Activated naive CD8-positive, alpha-beta T cell treated with anti-CD3 and anti-CD28 coated beads, Interleukin-2, amount 50 U/mL, for 24 hours (primary cell): ENCODE measurements around the gene BAG5.
"Not testable (repeated sequence)": the region's sequence is repeated elsewhere in the genome, so short reads cannot be mapped to it uniquely, and the experiment has no call there.

Experiments used
- ATAC-seq: fragments of 150-1000 bp; cut with Tn5 transposase; one replicate; pipeline ENCODE4 v1.10.0; 2021
- DNase-seq: peaks from one replicate; pipeline ENCODE4 v3.0.0; 2021
- H3K27ac Mint-ChIP-seq: one replicate; pipeline ENCODE4 v1.8.0; 2021; ENCODE audit warnings: mild to moderate bottlenecking, mixed read lengths
- H3K27me3 Mint-ChIP-seq: one replicate; pipeline ENCODE4 v1.8.0; 2021; ENCODE audit warnings: mixed read lengths
- H3K36me3 Mint-ChIP-seq: one replicate; pipeline ENCODE4 v1.8.0; 2021; ENCODE audit warnings: low read depth, mixed read lengths
- H3K4me1 Mint-ChIP-seq: one replicate; pipeline ENCODE4 v1.8.0; 2021; ENCODE audit warnings: mixed read lengths
- H3K4me3 Mint-ChIP-seq: one replicate; pipeline ENCODE4 v1.8.0; 2021; ENCODE audit warnings: mild to moderate bottlenecking, moderate library complexity, mixed read lengths
- H3K9me3 Mint-ChIP-seq: one replicate; pipeline ENCODE4 v1.8.0; 2021; ENCODE audit warnings: mixed read lengths

Gene BAG5

GRCh38 chr14:103528587-103529382 is 33.7 kb downstream of the BAG5 start, which contains the start of gene TRMT61A:
Gene TRMT61A (plus strand): TSS chr14:103529196. CDS start chr14:103529979, 783 bp downstream.
- peaks cover 40% of the 10 kb centered on the region for H3K4me1 Mint-ChIP-seq
- peak within 1 kb of the TSS; percentile 97 for H3K27ac Mint-ChIP-seq
- no peaks in the 10 kb centered on the region for H3K9me3 Mint-ChIP-seq
- H3K36me3 Mint-ChIP-seq: peaks cover 6% of the 10 kb centered on the region
- peak within 1 kb of the TSS; percentile 95 for H3K4me3 Mint-ChIP-seq
- H3K27me3 Mint-ChIP-seq: peaks cover 4% of the 10 kb centered on the region
- DNase-seq: peak; percentile 82
- ATAC-seq: peak; percentile 34

- Mint-ChIP-seq H3K36me3 (peaks cover 6% of the 10 kb centered on the region), H3K4me1 (peaks cover 41% of the 10 kb centered on the region), H3K27ac (peak overlapping the region; percentile 92), H3K27me3 (peaks cover 9% of the 10 kb centered on the region), H3K4me3 (peak overlapping the region; percentile 95), H3K9me3 (no peaks in the 10 kb centered on the region)
- no peak for DNase-seq
- ATAC-seq: no peak
Measured at GRCh38 chr14:103528146-103528586, 34.3 kb downstream of the BAG5 start.

DNA sequence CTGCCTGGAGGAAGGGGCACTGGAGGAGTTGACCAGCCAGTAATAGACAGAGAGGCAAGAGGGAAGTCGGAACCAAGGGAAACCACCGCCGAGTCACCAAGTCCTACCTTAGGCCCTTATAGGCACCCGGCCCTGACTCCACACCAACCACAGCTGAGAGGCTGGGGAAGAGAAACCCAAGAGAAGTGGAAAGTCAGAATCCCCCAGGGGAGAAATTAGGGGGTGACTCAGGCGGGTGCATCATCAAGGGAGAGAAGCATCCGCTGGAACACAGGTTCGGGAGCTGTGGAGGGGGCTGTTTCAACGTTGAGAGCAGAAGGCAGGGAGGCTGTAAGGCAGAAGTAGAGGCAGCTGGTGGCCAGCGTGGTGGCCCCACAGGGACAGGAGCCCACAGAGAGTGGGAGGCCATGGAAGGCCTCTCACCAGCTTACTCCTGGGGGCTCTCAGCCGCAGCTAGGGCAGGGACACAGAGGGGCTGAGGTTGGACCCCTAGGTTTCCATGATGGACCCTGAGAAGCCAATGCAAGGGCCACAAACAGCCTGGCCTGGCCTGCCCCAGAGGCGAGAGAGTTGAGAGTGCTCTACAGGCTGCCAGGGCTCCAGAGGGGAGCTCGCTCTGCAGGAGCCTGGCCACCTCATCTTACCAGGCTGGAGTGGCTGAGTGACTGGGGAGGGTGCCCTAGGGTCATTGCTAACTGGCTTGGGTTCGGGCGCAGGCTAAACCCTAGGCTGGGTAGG is 34.9 kb downstream of the BAG5 start:
- ATAC-seq: peak; percentile 88
- H3K4me1 Mint-ChIP-seq: peaks cover 41% of the 10 kb centered on the region

DNA sequence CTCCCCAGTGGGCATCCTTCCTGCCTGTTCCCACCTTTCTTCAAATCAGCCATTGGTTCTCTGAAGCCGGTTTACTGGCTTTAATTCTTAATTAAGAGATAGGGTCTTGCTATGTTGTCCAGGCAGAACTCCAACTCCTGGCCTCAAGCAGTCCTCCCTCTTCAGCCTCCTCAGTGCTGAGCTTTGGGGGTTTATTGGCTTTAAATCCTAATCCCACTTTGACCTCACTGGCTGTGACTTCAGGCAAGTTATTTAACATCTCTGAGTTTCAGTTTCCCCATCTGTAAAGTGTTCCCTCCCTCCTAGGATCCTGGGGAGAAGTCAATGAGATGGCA is 35.6 kb downstream of the BAG5 start:
- peaks cover 6% of the 10 kb centered on the region for H3K36me3 Mint-ChIP-seq
- no peak for DNase-seq
- no peak for ATAC-seq
- peak overlapping the region; percentile 95 for H3K4me3 Mint-ChIP-seq
- peak overlapping the region; percentile 73 for H3K27ac Mint-ChIP-seq
- peaks cover 9% of the 10 kb centered on the region for H3K27me3 Mint-ChIP-seq
- H3K4me1 Mint-ChIP-seq: peaks cover 41% of the 10 kb centered on the region
- H3K9me3 Mint-ChIP-seq: no peaks in the 10 kb centered on the region

More for the DNA sequence above, 34.9 kb downstream of the BAG5 start:
- Mint-ChIP-seq H3K36me3 (peaks cover 6% of the 10 kb centered on the region), H3K4me3 (peak overlapping the region; percentile 95), H3K9me3 (no peaks in the 10 kb centered on the region), H3K27ac (peak overlapping the region; percentile 73), H3K27me3 (peaks cover 9% of the 10 kb centered on the region)
- DNase-seq: peak; percentile 67

GRCh38 chr14:103526247-103526913 is 36.1 kb downstream of the BAG5 start:
- ATAC-seq: no peak
- no peak overlapping the region for H3K4me3 Mint-ChIP-seq

DNA sequence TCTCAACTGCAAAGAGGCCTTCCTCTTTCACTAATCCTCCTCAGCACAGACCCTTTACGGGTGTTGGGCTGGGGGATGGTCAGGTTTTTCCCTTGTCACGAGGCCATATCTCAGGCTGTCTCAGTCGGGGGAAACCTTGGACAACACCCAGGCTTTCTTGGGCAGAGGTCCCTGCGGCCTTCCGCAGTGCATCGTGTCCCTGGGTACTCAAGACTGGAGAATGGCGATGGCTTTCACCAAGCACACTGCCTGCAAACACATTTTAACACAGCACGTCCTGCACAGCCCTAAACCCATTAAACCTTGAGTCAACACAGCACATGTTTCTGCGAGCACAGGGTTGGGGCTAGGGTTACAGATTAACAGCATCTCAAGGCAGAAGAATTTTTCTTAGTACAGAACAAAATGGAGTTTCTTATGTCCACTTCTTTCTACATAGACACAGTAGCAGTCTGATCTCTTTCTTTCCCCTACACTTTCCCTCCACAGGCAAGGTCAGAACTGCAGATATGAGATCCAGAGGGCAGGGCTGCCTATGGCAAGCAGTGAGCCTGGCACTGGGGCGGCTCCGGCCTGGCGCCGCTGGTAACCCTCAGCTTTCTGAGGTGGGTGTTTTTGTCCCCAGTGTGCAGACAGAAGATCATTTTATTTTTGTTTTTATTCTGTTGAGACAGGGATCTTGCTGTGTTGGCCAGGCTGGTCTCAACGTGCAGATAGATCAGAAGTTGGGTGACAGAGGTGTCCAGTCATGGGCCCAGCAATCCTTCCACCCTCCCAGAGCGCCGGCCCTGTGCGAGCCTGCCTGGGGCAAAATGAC is 36.8 kb downstream of the BAG5 start:
- H3K4me3 Mint-ChIP-seq: not testable (repeated sequence)

More at GRCh38 chr14:103526247-103526913, 36.1 kb downstream of the BAG5 start:
- H3K4me1 Mint-ChIP-seq: peaks cover 39% of the 10 kb centered on the region
- H3K36me3 Mint-ChIP-seq: peaks cover 6% of the 10 kb centered on the region
- no peak for DNase-seq
- peaks cover 9% of the 10 kb centered on the region for H3K27me3 Mint-ChIP-seq
- no peaks in the 10 kb centered on the region for H3K9me3 Mint-ChIP-seq
- no peak overlapping the region for H3K27ac Mint-ChIP-seq

GRCh38 chr14:103524002-103524935 is 38.2 kb downstream of the BAG5 start:
- H3K9me3 Mint-ChIP-seq: no peaks in the 10 kb centered on the region
- H3K36me3 Mint-ChIP-seq: no peaks in the 10 kb centered on the region
- no peak for DNase-seq
- ATAC-seq: no peak
- H3K4me1 Mint-ChIP-seq: peaks cover 25% of the 10 kb centered on the region
- peaks cover 14% of the 10 kb centered on the region for H3K27me3 Mint-ChIP-seq
- no peak overlapping the region for H3K4me3 Mint-ChIP-seq
- H3K27ac Mint-ChIP-seq: no peak overlapping the region

More for the DNA sequence above, 36.8 kb downstream of the BAG5 start:
- H3K4me1 Mint-ChIP-seq: peaks cover 33% of the 10 kb centered on the region
- not testable (repeated sequence) for H3K27ac Mint-ChIP-seq, H3K27me3 Mint-ChIP-seq, ATAC-seq, H3K9me3 Mint-ChIP-seq, H3K36me3 Mint-ChIP-seq, DNase-seq

DNA sequence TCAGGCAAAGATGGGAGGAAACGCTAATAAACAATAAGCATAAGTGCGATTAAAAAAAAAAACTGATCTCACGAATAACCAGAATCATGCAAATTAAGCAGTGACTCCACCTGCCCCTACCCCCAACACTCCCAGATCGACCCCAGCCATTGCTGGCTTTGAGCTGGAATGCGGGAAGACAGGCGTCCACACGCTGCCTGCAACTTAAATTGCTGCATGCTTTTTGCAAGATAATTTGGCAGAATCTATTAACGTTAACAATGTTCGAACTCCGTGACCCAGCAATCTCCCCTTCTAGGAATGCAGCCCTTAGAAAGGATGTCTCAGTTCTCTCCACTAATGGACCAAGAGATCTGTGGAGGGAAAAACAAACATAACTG is 38.9 kb downstream of the BAG5 start:
- Mint-ChIP-seq H3K9me3 (no peaks in the 10 kb centered on the region), H3K27ac (no peak overlapping the region), H3K36me3 (no peaks in the 10 kb centered on the region), H3K4me3 (peak overlapping the region; percentile 38), H3K27me3 (peaks cover 14% of the 10 kb centered on the region), H3K4me1 (peaks cover 25% of the 10 kb centered on the region)
- DNase-seq (no peak), ATAC-seq (no peak)

GRCh38 chr14:103522649-103523574 is 39.5 kb downstream of the BAG5 start, which contains the start of gene CKB:
Gene CKB (minus strand): TSS chr14:103522830. CDS start chr14:103522493, 337 bp downstream.
- Mint-ChIP-seq H3K9me3 (no peaks in the 10 kb centered on the region), H3K4me1 (peaks cover 20% of the 10 kb centered on the region), H3K27me3 (peaks cover 14% of the 10 kb centered on the region), H3K36me3 (no peaks in the 10 kb centered on the region), H3K4me3 (peak within 1 kb of the TSS; percentile 38), H3K27ac (no peak within 1 kb of the TSS)
- DNase-seq (no peak), ATAC-seq (no peak)

- Mint-ChIP-seq H3K27me3 (peaks cover 14% of the 10 kb centered on the region), H3K4me3 (peak overlapping the region; percentile 34), H3K36me3 (no peaks in the 10 kb centered on the region), H3K9me3 (no peaks in the 10 kb centered on the region), H3K27ac (no peak overlapping the region), H3K4me1 (peaks cover 12% of the 10 kb centered on the region)
- ATAC-seq: no peak
- no peak for DNase-seq
Measured at GRCh38 chr14:103521951-103522563, 40.4 kb downstream of the BAG5 start.

DNA sequence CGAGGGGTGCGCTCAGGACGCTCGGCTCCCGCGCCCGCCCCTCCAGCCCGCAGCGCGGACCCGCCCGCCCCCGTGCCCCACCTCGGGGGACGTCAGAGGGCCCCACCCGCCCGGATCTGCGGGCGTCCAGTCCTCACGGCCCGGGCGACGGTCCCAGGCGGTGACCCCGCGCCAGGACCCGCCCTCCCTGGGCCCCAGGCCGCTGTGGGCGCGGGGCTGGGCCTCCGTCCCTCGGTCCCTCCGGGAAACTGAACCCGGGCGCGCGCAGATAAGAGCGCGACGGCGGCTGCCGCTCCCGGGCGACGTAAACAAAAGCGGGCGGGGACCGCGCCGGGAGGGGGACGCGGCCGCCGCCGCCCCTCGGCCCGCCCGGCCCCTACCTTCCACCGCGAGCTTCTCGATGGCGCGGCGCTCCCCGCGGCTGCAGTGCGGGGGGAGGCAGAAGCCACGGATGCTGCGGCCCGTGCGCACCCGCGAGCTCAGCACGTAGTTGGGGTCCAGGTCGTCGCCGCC is 41.0 kb downstream of the BAG5 start:
- no peaks in the 10 kb centered on the region for H3K36me3 Mint-ChIP-seq
- no peak for ATAC-seq
- H3K4me1 Mint-ChIP-seq: peaks cover 8% of the 10 kb centered on the region
- no peak overlapping the region for H3K4me3 Mint-ChIP-seq
- peaks cover 14% of the 10 kb centered on the region for H3K27me3 Mint-ChIP-seq
- no peak for DNase-seq
- H3K27ac Mint-ChIP-seq: no peak overlapping the region
- no peaks in the 10 kb centered on the region for H3K9me3 Mint-ChIP-seq
